ENCODE results near the gene STARD13. TPM values are rescaled to one million over a fixed set of nuclear protein-coding genes. Genes with fewer than 3 reads are reported as not detected.

The STARD13 gene
- total RNA-seq, 1 experiment from 2014 or later = 4.1 TPM

DNA sequence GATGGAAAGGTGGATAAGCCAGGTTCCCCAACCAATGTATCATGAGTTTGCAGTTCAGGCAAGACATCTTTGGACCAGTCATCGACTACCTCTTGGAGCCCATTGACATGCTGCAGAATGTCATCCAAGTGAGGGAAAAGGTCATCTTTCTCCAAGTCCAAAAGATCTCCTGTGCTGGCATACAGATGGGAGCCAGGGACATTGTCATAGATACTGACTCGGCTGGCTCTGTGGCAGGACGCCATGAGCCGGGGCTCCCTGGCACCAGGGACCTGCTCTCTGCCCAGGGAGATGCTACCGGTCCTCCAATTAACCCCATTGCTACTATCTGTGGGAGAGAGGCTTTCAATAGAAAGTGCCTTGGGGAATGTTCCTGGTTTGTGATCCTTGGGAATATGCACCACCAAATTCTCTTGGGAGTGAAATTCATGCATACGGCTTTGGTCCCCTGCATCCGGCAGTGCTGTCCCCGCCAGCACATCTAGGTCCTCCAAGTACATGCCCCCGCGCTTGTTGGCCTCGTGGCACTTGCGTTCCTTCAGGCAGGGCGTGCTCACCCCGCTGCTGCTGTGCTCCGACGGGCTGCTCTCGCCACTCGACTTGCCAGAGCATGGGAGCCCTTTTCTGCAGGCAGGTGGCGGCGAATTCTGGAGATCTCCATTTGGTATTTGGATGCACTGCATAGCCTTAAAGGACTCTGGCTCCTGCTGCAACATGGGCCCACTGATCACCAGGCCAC, 156.3 kb downstream of the STARD13 start (continued):
- TF ChIP-seq, protein P1, sequence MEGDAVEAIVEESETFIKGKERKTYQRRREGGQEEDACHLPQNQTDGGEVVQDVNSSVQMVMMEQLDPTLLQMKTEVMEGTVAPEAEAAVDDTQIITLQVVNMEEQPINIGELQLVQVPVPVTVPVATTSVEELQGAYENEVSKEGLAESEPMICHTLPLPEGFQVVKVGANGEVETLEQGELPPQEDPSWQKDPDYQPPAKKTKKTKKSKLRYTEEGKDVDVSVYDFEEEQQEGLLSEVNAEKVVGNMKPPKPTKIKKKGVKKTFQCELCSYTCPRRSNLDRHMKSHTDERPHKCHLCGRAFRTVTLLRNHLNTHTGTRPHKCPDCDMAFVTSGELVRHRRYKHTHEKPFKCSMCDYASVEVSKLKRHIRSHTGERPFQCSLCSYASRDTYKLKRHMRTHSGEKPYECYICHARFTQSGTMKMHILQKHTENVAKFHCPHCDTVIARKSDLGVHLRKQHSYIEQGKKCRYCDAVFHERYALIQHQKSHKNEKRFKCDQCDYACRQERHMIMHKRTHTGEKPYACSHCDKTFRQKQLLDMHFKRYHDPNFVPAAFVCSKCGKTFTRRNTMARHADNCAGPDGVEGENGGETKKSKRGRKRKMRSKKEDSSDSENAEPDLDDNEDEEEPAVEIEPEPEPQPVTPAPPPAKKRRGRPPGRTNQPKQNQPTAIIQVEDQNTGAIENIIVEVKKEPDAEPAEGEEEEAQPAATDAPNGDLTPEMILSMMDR (IDR thresholded peaks at IDR 0.05 in 2 of 3, conservative IDR thresholded peaks at IDR 0.05 in 1 of 3; ENCODE audit: borderline replicate concordance in 1 of 3, insufficient read depth in 1 of 3, low read depth in 2 of 3, low read length in 2 of 3) = no peak
- no peak for TF ChIP-seq EGR1 (IDR thresholded peaks at IDR 0.05; ENCODE audit: low read depth)

DNA sequence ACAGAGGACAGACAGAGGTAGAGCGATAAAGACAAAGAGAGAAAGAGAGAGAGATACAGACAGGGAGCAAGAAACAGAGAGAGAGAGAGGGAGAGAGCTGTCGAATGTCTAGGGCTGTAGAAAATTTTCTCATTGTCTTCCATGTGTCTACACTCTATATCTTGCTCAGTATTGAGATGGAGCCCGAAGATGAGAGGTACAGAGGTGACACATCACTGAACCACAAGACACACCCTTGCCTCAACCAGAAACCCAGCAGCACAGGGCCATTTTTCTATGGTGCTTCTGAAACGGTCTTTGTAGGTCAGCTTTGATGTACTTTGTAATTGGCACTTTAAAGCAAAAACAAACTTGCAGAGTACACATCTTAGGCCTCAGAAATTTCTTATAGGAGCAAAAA, 157.4 kb downstream of the STARD13 start:
- no peaks in the 10 kb centered on the region for H3K36me3 ChIP-seq (ENCODE audit: control insufficient read depth in 1 of 2, insufficient read depth in 2 of 2, low read length in 2 of 2)
- H3K27me3 ChIP-seq (ENCODE audit: insufficient read depth, low read length) = no peaks in the 10 kb centered on the region
- DNase-seq (ENCODE audit: low read depth, low spot score) (no peak), ATAC-seq (no peak)
- ChIA-PET RAD21 (ENCODE audit: low non-redundant PET in 1 of 2, low total read pairs in 2 of 2, uncharacterized antibody in 2 of 2, unreplicated experiment in 2 of 2) (no interaction called here), POLR2A (no interaction called here), CTCF (no interaction called here)
- no peak overlapping the region for H3K4me2 ChIP-seq (ENCODE audit: low read length)
- intact Hi-C loops (cut with micrococcal nuclease) = no loop called here
- H2AFZ ChIP-seq (ENCODE audit: low read depth, low read length, poor library complexity, severe bottlenecking) = no peak overlapping the region
- H3K4me1 ChIP-seq (ENCODE audit: control insufficient read depth in 1 of 2, insufficient read depth in 2 of 2, low read length in 2 of 2) = peaks cover 28 to 37% of the 10 kb centered on the region in 2 experiments
- no peaks in the 10 kb centered on the region for H3K79me2 ChIP-seq (ENCODE audit: insufficient read depth, low read length)
- H3K4me3 ChIP-seq (replicated peaks in 1 of 2; ENCODE audit: low read depth in 1 of 2, low read length in 2 of 2) = no peak overlapping the region
- H3K9ac ChIP-seq (ENCODE audit: low read length) = no peak overlapping the region
- no peaks in the 10 kb centered on the region for H3K9me2 ChIP-seq (ENCODE audit: insufficient read depth)
- no peaks in the 10 kb centered on the region for H3K9me3 ChIP-seq (ENCODE audit: control insufficient read depth in 1 of 2, insufficient read depth in 1 of 2, low read depth in 1 of 2, low read length in 2 of 2)
- no peaks in the 10 kb centered on the region for H4K20me1 ChIP-seq (ENCODE audit: insufficient read depth)
- BruUV-seq (replicated peaks) = no TSS peak
- TF ChIP-seq SRF (IDR thresholded peaks at IDR 0.05; ENCODE audit: low read depth) (no peak), EZH2phosphoT487 (IDR thresholded peaks at IDR 0.05; ENCODE audit: borderline replicate concordance) (no peak), POLR2AphosphoS5 (IDR thresholded peaks at IDR 0.05; ENCODE audit: low read depth, low read length) (no peak), ZNF274 (IDR thresholded peaks at IDR 0.05; ENCODE audit: low read depth, low read length) (no peak), EZH2 (IDR thresholded peaks at IDR 0.05) (no peak), YY1 (IDR thresholded peaks at IDR 0.05; ENCODE audit: extremely low read depth, insufficient replicate concordance, low read depth, low read length) (no peak), CEBPB (IDR thresholded peaks at IDR 0.05; ENCODE audit: low read depth) (no peak), RAD21 (IDR thresholded peaks at IDR 0.05; ENCODE audit: low read depth) (no peak)
- TF ChIP-seq, protein P2, sequence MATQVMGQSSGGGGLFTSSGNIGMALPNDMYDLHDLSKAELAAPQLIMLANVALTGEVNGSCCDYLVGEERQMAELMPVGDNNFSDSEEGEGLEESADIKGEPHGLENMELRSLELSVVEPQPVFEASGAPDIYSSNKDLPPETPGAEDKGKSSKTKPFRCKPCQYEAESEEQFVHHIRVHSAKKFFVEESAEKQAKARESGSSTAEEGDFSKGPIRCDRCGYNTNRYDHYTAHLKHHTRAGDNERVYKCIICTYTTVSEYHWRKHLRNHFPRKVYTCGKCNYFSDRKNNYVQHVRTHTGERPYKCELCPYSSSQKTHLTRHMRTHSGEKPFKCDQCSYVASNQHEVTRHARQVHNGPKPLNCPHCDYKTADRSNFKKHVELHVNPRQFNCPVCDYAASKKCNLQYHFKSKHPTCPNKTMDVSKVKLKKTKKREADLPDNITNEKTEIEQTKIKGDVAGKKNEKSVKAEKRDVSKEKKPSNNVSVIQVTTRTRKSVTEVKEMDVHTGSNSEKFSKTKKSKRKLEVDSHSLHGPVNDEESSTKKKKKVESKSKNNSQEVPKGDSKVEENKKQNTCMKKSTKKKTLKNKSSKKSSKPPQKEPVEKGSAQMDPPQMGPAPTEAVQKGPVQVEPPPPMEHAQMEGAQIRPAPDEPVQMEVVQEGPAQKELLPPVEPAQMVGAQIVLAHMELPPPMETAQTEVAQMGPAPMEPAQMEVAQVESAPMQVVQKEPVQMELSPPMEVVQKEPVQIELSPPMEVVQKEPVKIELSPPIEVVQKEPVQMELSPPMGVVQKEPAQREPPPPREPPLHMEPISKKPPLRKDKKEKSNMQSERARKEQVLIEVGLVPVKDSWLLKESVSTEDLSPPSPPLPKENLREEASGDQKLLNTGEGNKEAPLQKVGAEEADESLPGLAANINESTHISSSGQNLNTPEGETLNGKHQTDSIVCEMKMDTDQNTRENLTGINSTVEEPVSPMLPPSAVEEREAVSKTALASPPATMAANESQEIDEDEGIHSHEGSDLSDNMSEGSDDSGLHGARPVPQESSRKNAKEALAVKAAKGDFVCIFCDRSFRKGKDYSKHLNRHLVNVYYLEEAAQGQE (IDR thresholded peaks at IDR 0.05; ENCODE audit: low read depth) = no peak
- TF ChIP-seq, protein P3, sequence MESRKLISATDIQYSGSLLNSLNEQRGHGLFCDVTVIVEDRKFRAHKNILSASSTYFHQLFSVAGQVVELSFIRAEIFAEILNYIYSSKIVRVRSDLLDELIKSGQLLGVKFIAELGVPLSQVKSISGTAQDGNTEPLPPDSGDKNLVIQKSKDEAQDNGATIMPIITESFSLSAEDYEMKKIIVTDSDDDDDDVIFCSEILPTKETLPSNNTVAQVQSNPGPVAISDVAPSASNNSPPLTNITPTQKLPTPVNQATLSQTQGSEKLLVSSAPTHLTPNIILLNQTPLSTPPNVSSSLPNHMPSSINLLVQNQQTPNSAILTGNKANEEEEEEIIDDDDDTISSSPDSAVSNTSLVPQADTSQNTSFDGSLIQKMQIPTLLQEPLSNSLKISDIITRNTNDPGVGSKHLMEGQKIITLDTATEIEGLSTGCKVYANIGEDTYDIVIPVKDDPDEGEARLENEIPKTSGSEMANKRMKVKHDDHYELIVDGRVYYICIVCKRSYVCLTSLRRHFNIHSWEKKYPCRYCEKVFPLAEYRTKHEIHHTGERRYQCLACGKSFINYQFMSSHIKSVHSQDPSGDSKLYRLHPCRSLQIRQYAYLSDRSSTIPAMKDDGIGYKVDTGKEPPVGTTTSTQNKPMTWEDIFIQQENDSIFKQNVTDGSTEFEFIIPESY (IDR thresholded peaks at IDR 0.05; ENCODE audit: extremely low read depth, insufficient replicate concordance, low read length) = no peak
- TF ChIP-seq, protein P4, sequence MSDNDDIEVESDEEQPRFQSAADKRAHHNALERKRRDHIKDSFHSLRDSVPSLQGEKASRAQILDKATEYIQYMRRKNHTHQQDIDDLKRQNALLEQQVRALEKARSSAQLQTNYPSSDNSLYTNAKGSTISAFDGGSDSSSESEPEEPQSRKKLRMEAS (IDR thresholded peaks at IDR 0.05) = no peak
- TF ChIP-seq, protein P5, sequence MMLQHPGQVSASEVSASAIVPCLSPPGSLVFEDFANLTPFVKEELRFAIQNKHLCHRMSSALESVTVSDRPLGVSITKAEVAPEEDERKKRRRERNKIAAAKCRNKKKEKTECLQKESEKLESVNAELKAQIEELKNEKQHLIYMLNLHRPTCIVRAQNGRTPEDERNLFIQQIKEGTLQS (IDR thresholded peaks at IDR 0.05) = no peak
- H3K27ac ChIP-seq (ENCODE audit: low read depth, low read length) = no peak overlapping the region
